Femur (tissue), 1 donor: ENCODE results near the gene SRBD1.

Experiments used
- DNase-seq: peaks from one replicate; pipeline ENCODE4 v3.0.0-alpha.2; 2017

The SRBD1 gene

GRCh38 chr2:45345331-45346234, 265.5 kb downstream of the SRBD1 start:
- DNase-seq = no peak

- no peak for DNase-seq
These were observed 266.6 kb downstream of the SRBD1 start for GRCh38 chr2:45344502-45344901.

GRCh38 chr2:45344071-45344470, 267.0 kb downstream of the SRBD1 start:
- DNase-seq = no peak

GRCh38 chr2:45343251-45344017, 267.6 kb downstream of the SRBD1 start:
- DNase-seq = peak; percentile 40

- DNase-seq = peak; percentile 58
These were observed 270.7 kb downstream of the SRBD1 start for GRCh38 chr2:45340318-45340717.

- no peak for DNase-seq
These were observed 271.8 kb downstream of the SRBD1 start for GRCh38 chr2:45339253-45339652.
